HG03135 (cell line): ENCODE measurements around the gene DMBT1.

Experiments used
- ATAC-seq: cut with Tn5 transposase; IDR thresholded peaks from one replicate; pipeline ENCODE4 v1.9.1; 2021; ENCODE audit warnings: mild to moderate bottlenecking, moderate library complexity; ENCODE audit not compliant: unreplicated experiment

Gene DMBT1

GRCh38 chr10:122548407-122549085 is 12.0 kb upstream of the DMBT1 start:
- ATAC-seq, result no peak

- ATAC-seq, result no peak
These were observed 10.9 kb upstream of the DMBT1 start for GRCh38 chr10:122549636-122550035.

- no peak for ATAC-seq
These were observed 10.1 kb upstream of the DMBT1 start for GRCh38 chr10:122550427-122550826.

GRCh38 chr10:122550983-122551382 is 9.6 kb upstream of the DMBT1 start:
- no peak for ATAC-seq

- no peak for ATAC-seq
These were observed 9.1 kb upstream of the DMBT1 start for GRCh38 chr10:122551450-122551849.

- ATAC-seq, result no peak
These were observed 7.2 kb upstream of the DMBT1 start for GRCh38 chr10:122553341-122553740.

GRCh38 chr10:122554131-122555036 is 6.2 kb upstream of the DMBT1 start:
- no peak for ATAC-seq

- ATAC-seq, result no peak
These were observed 5.1 kb upstream of the DMBT1 start for GRCh38 chr10:122555442-122555841.

GRCh38 chr10:122557516-122557915 is 3.0 kb upstream of the DMBT1 start:
- no peak for ATAC-seq

- ATAC-seq, result no peak
These were observed 2.1 kb upstream of the DMBT1 start for GRCh38 chr10:122558452-122558851.

GRCh38 chr10:122559228-122559627 is 1.3 kb upstream of the DMBT1 start:
- no peak for ATAC-seq

GRCh38 chr10:122561212-122561611 is 658 bp downstream of the DMBT1 start:
- no peak for ATAC-seq

- ATAC-seq, result no peak
These were observed 1.2 kb downstream of the DMBT1 start for GRCh38 chr10:122561792-122562191.

GRCh38 chr10:122564980-122565379 is 4.4 kb downstream of the DMBT1 start:
- ATAC-seq, result no peak

- ATAC-seq, result no peak
These were observed 5.2 kb downstream of the DMBT1 start for GRCh38 chr10:122565766-122566206.

- ATAC-seq, result no peak
These were observed 6.1 kb downstream of the DMBT1 start for GRCh38 chr10:122566632-122567031.

GRCh38 chr10:122567056-122567660 is 6.6 kb downstream of the DMBT1 start:
- ATAC-seq, result no peak

- ATAC-seq, result no peak
These were observed 8.0 kb downstream of the DMBT1 start for GRCh38 chr10:122568551-122568950.

GRCh38 chr10:122570920-122571319 is 10.4 kb downstream of the DMBT1 start:
- ATAC-seq, result no peak

- ATAC-seq, result no peak
These were observed 11.3 kb downstream of the DMBT1 start for GRCh38 chr10:122571892-122572291.

- no peak for ATAC-seq
These were observed 15.2 kb downstream of the DMBT1 start for GRCh38 chr10:122575776-122576175.

GRCh38 chr10:122576291-122576690 is 15.7 kb downstream of the DMBT1 start:
- no peak for ATAC-seq
